Measurements from ENCODE around the gene PCYT1B.
"Not testable (repeated sequence)": the region's sequence is repeated elsewhere in the genome, so short reads cannot be mapped to it uniquely, and the experiment has no call there.

DNA sequence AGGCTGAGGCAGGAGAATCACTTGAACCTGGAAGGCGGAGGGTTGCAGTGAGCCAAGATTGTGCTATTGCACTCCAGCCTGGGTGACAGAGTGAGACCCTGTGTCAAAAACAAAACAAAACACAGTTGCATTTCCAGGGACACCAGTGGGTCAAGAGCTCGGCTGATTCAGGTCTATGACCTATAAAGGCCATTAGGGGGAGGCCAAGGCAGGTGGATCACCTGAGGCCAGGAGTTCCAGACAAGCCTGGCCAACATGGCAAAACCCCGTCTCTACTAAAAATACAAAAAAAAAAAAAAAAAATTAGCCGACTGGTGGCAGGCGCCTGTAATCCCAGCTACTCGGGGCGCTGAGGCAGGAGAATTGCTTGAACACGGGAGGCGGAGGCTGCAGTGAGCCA lies 8.5 kb upstream of the PCYT1B start:
- TF ChIP-seq CTCF (conservative IDR thresholded peaks at IDR 0.05; ENCODE audit: low read depth in 2 of 2): peak; percentile 21 to 50; a peak in 3 of 4 replicates
- TF ChIP-seq CREB1 (CRISPR knock-in tag; IDR thresholded peaks at IDR 0.05; ENCODE audit: low read depth); POLR2AphosphoS5 (IDR thresholded peaks at IDR 0.05; ENCODE audit: low read depth); EZH2 (IDR thresholded peaks at IDR 0.05; ENCODE audit: low read depth, unreplicated experiment); ZNF331 (CRISPR knock-in tag; IDR thresholded peaks at IDR 0.05; ENCODE audit: low read depth); EZH2phosphoT487 (IDR thresholded peaks at IDR 0.05; ENCODE audit: unreplicated experiment); JUNB (IDR thresholded peaks at IDR 0.05; ENCODE audit: unreplicated experiment); STAT1 (IDR thresholded peaks at IDR 0.05; ENCODE audit: unreplicated experiment); ZNF114 (CRISPR knock-in tag; IDR thresholded peaks at IDR 0.05); NANOG (IDR thresholded peaks at IDR 0.05; ENCODE audit: borderline replicate concordance): not testable (repeated sequence)
- TF ChIP-seq, protein P1, sequence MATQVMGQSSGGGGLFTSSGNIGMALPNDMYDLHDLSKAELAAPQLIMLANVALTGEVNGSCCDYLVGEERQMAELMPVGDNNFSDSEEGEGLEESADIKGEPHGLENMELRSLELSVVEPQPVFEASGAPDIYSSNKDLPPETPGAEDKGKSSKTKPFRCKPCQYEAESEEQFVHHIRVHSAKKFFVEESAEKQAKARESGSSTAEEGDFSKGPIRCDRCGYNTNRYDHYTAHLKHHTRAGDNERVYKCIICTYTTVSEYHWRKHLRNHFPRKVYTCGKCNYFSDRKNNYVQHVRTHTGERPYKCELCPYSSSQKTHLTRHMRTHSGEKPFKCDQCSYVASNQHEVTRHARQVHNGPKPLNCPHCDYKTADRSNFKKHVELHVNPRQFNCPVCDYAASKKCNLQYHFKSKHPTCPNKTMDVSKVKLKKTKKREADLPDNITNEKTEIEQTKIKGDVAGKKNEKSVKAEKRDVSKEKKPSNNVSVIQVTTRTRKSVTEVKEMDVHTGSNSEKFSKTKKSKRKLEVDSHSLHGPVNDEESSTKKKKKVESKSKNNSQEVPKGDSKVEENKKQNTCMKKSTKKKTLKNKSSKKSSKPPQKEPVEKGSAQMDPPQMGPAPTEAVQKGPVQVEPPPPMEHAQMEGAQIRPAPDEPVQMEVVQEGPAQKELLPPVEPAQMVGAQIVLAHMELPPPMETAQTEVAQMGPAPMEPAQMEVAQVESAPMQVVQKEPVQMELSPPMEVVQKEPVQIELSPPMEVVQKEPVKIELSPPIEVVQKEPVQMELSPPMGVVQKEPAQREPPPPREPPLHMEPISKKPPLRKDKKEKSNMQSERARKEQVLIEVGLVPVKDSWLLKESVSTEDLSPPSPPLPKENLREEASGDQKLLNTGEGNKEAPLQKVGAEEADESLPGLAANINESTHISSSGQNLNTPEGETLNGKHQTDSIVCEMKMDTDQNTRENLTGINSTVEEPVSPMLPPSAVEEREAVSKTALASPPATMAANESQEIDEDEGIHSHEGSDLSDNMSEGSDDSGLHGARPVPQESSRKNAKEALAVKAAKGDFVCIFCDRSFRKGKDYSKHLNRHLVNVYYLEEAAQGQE (IDR thresholded peaks at IDR 0.05; ENCODE audit: unreplicated experiment): not testable (repeated sequence)

All from GM23338 (cell line).